IMR-90 (cell line): Measurements from ENCODE around the gene WNT7A. TPM values are rescaled to one million over a fixed set of nuclear protein-coding genes. Genes with fewer than 3 reads are reported as not detected.

ENCODE experiments used
- ATAC-seq: fragments of 200-7000 bp; cut with Tn5 transposase; 2 replicates; pipeline ENCODE4 v1.9.1; 2020; ENCODE audit warnings: low read depth, mild to moderate bottlenecking, moderate library complexity
- BruUV-seq: library from RNA; stranded (reverse); fragments of 400-500 nt; replicated peaks from 2 replicates; lab custom pipeline; 2021; lab: Mats Ljungman, UMichigan
- CTCF ChIA-PET: fragments of 300-600 bp; formaldehyde crosslinking; extraction: SDS; loops from one replicate; lab custom pipeline; 2021; ENCODE audit warnings: antibody characterized with exemption; lab: Yijun Ruan, JAX
- POLR2A ChIA-PET: fragments of 300-600 bp; sonication (Branson Sonifier 250); formaldehyde crosslinking; loops from one replicate; lab custom pipeline; 2022; ENCODE audit warnings: antibody characterized with exemption; ENCODE audit not compliant: unreplicated experiment; lab: Charles Lee
- DNase-seq: peaks from one replicate; pipeline ENCODE4 v3.0.0; 2013
- H2AFZ ChIP-seq: replicated peaks from 2 replicates; pipeline ENCODE3; 2013; ENCODE audit warnings: low read length, mild to moderate bottlenecking; ENCODE audit not compliant: poor library complexity
- H2AK5ac ChIP-seq: 2 replicates; pipeline ENCODE4 v1.6.1; 2013; ENCODE audit warnings: low read depth, low read length, inconsistent platforms
- H2AK9ac ChIP-seq: replicated peaks from 2 replicates; pipeline ENCODE3; 2013; ENCODE audit warnings: mild to moderate bottlenecking, low read depth, low read length, moderate library complexity; ENCODE audit not compliant: poor library complexity
- H2BK120ac ChIP-seq: 2 replicates; pipeline ENCODE4 v1.6.1; 2013; ENCODE audit warnings: low read depth, low read length, inconsistent platforms
- H2BK15ac ChIP-seq: 3 replicates; pipeline ENCODE4 v1.6.1; 2013; ENCODE audit warnings: low read depth, low read length, inconsistent platforms
- H2BK20ac ChIP-seq: 2 replicates; pipeline ENCODE4 v1.6.1; 2013; ENCODE audit warnings: low read depth, mild to moderate bottlenecking, inconsistent platforms, low read length, moderate library complexity
- H2BK5ac ChIP-seq: 2 replicates; pipeline ENCODE4 v1.6.1; 2013; ENCODE audit warnings: mild to moderate bottlenecking, low read depth, low read length, inconsistent platforms; ENCODE audit not compliant: poor library complexity, severe bottlenecking
- H3K14ac ChIP-seq: replicated peaks from 2 replicates; pipeline ENCODE4 v1.6.1; 2013; ENCODE audit warnings: low read depth, low read length, inconsistent platforms
- H3K18ac ChIP-seq: 2 replicates; pipeline ENCODE4 v1.6.1; 2013; ENCODE audit warnings: low read depth, low read length, control low read depth
- H3K23ac ChIP-seq: 2 replicates; pipeline ENCODE4 v1.6.1; 2013; ENCODE audit warnings: low read depth, low read length, inconsistent platforms
- H3K27ac ChIP-seq: 2 replicates; pipeline ENCODE4 v1.5.1; 2013; ENCODE audit warnings: mild to moderate bottlenecking, control low read depth, low read length; ENCODE audit not compliant: insufficient read depth
- H3K27me3 ChIP-seq: 2 replicates; pipeline ENCODE4 v1.6.1; 2013; ENCODE audit warnings: low read length; ENCODE audit not compliant: control insufficient read depth, insufficient read depth
- H3K36me3 ChIP-seq: 2 replicates; pipeline ENCODE4 v1.6.1; 2013; ENCODE audit warnings: low read length, mixed read lengths; ENCODE audit not compliant: control insufficient read depth, insufficient read depth
- H3K4ac ChIP-seq: 2 replicates; pipeline ENCODE4 v1.6.1; 2013; ENCODE audit warnings: low read depth, low read length, inconsistent platforms
- H3K4me1 ChIP-seq: 2 replicates; pipeline ENCODE4 v1.6.1; 2013; ENCODE audit warnings: low read length, mixed read lengths; ENCODE audit not compliant: control insufficient read depth, insufficient read depth
- H3K4me2 ChIP-seq: 2 replicates; pipeline ENCODE4 v1.6.1; 2013; ENCODE audit warnings: low read depth, mild to moderate bottlenecking, control low read depth, low read length, moderate library complexity
- H3K4me3 ChIP-seq: 2 replicates; pipeline ENCODE4 v1.5.1; 2013; ENCODE audit warnings: low read depth, mild to moderate bottlenecking, control low read depth, low read length, moderate library complexity; ENCODE audit not compliant: insufficient read depth
- H3K56ac ChIP-seq: 2 replicates; pipeline ENCODE4 v1.6.1; 2013; ENCODE audit warnings: low read length, inconsistent platforms; ENCODE audit not compliant: insufficient read depth; ENCODE audit errors: extremely low read depth
- H3K79me1 ChIP-seq, 2 experiments: 2 replicates each; pipeline ENCODE4 v1.6.1; 2013; ENCODE audit warnings: low read length in 2 of 2, inconsistent platforms in 1 of 2, low read depth in 1 of 2
- H3K9ac ChIP-seq: 2 replicates; pipeline ENCODE4 v1.6.1; 2013; ENCODE audit warnings: low read depth, low read length, control low read depth
- H3K9me1 ChIP-seq: 2 replicates; pipeline ENCODE4 v1.6.1; 2013; ENCODE audit warnings: low read length, inconsistent platforms; ENCODE audit not compliant: insufficient read depth
- H3K9me3 ChIP-seq: 2 replicates; pipeline ENCODE4 v1.6.1; 2013; ENCODE audit warnings: low read length; ENCODE audit not compliant: control insufficient read depth, insufficient read depth
- H4K20me1 ChIP-seq: 2 replicates; pipeline ENCODE4 v1.6.1; 2013; ENCODE audit warnings: low read length, inconsistent platforms; ENCODE audit not compliant: insufficient read depth
- H4K5ac ChIP-seq: 2 replicates; pipeline ENCODE4 v1.6.1; 2013; ENCODE audit warnings: mild to moderate bottlenecking, low read depth, low read length, control low read depth
- H4K8ac ChIP-seq, 2 experiments: 2 replicates each; pipeline ENCODE4 v1.6.1; 2013; ENCODE audit warnings: low read depth in 2 of 2, low read length in 2 of 2, control low read depth in 1 of 2, inconsistent platforms in 1 of 2
- H4K91ac ChIP-seq: 2 replicates; pipeline ENCODE4 v1.6.1; 2013; ENCODE audit warnings: low read depth, low read length, inconsistent platforms; ENCODE audit not compliant: insufficient read depth
- CEBPB ChIP-seq: IDR thresholded peaks from 2 replicates; pipeline ENCODE4 v1.6.1; 2012; ENCODE audit warnings: low read depth, low read length, improper control_type of control experiment
- CHD1 ChIP-seq: IDR thresholded peaks from 2 replicates; pipeline ENCODE4 v1.6.1; 2012; ENCODE audit warnings: low read depth, low read length, improper control_type of control experiment
- CTCF ChIP-seq: conservative IDR thresholded peaks from 2 replicates; pipeline ENCODE4 v1.5.1; 2012; ENCODE audit warnings: mild to moderate bottlenecking, low read depth, low read length, improper control_type of control experiment
- ELK1 ChIP-seq: fragments of 150-350 bp; IDR thresholded peaks from 2 replicates; pipeline ENCODE4 v1.6.1; 2016; ENCODE audit warnings: low read depth, mild to moderate bottlenecking, low read length, moderate library complexity, borderline replicate concordance
- FOS ChIP-seq: fragments of 150-350 bp; IDR thresholded peaks from 2 replicates; pipeline ENCODE4 v1.6.1; 2016; ENCODE audit warnings: low read depth, low read length
- MAZ ChIP-seq: IDR thresholded peaks from 2 replicates; pipeline ENCODE4 v1.6.1; 2012; ENCODE audit warnings: low read depth, mild to moderate bottlenecking, low read length, improper control_type of control experiment, moderate library complexity, borderline replicate concordance
- NFE2L2 ChIP-seq: fragments of 150-350 bp; IDR thresholded peaks from 2 replicates; pipeline ENCODE4 v1.6.1; 2016; ENCODE audit warnings: low read depth, mild to moderate bottlenecking, low read length
- POLR2A ChIP-seq: IDR thresholded peaks from 2 replicates; pipeline ENCODE4 v1.6.1; 2012; ENCODE audit warnings: mild to moderate bottlenecking, low read depth, low read length
- RAD21 ChIP-seq: IDR thresholded peaks from 2 replicates; pipeline ENCODE4 v1.6.1; 2012; ENCODE audit warnings: low read length, improper control_type of control experiment
- RCOR1 ChIP-seq: IDR thresholded peaks from 2 replicates; pipeline ENCODE4 v1.6.1; 2012; ENCODE audit warnings: mild to moderate bottlenecking, low read length, improper control_type of control experiment; ENCODE audit not compliant: insufficient replicate concordance
- RFX5 ChIP-seq: IDR thresholded peaks from 2 replicates; pipeline ENCODE4 v1.8.0; 2012; ENCODE audit warnings: low read depth, mild to moderate bottlenecking, low read length, moderate library complexity
- SMC3 ChIP-seq: fragments of 150-350 bp; IDR thresholded peaks from 2 replicates; pipeline ENCODE4 v1.6.1; 2016; ENCODE audit warnings: low read depth, mild to moderate bottlenecking, antibody characterized with exemption, low read length, moderate library complexity
- USF2 ChIP-seq: fragments of 150-350 bp; IDR thresholded peaks from 2 replicates; pipeline ENCODE4 v1.6.1; 2017; ENCODE audit warnings: mild to moderate bottlenecking, antibody characterized with exemption, low read length, low read depth
- WGBS, 2 experiments: methylation state at CpG; one replicate each; pipeline versions ENCODE4 v1.1.5 to v1.1.7; 2013; ENCODE audit warnings: missing lambda C conversion rate in 2 of 2; ENCODE audit not compliant: insufficient read length in 1 of 2; ENCODE audit errors: extremely low coverage in 2 of 2; 5-methylcytosine and 5-hydroxymethylcytosine counted together
- dilution Hi-C: fragments of 300-500 bp; cut with HindIII; formaldehyde crosslinking; loops from one replicate; pipeline ENCODE4 v1.14.3; 2018; ENCODE audit warnings: low sequenced_read_pairs; ENCODE audit not compliant: unreplicated experiment
- in situ Hi-C: fragments of 300-500 bp; cut with MboI; formaldehyde crosslinking; loops from 3 replicates; pipeline ENCODE4 v1.14.3; 2019; ENCODE audit warnings: low sequenced_read_pairs, inconsistent platforms, mixed read lengths
- intact Hi-C: fragments of 100-400 bp; cut with micrococcal nuclease; formaldehyde crosslinking; loops from 2 replicates; pipeline ENCODE4 v1.10.0; 2022
- polyA plus RNA-seq, 3 experiments: library from polyadenylated mRNA; depleted of rRNA; stranded (reverse); fragments of >200 nt; gene quantifications; 2 replicates each; pipeline ENCODE4 v1.2.3, GENCODE V29; 2012; ENCODE audit warnings: low replicate concordance in 1 of 3
- total RNA-seq: library from RNA; depleted of rRNA; stranded (reverse); fragments of >200 nt; gene quantifications from 2 replicates; pipeline ENCODE4 v1.2.3, GENCODE V29; 2012

The WNT7A gene
- total and polyA plus RNA-seq, 2 of the 4 experiments (the other 2 are of a cell fraction), result not detected

GRCh38 chr3:13808550-13808949 lies 71.3 kb downstream of the WNT7A start:
- H2AK9ac ChIP-seq, result no peak overlapping the region
- ChIA-PET POLR2A (no interaction called here), CTCF (no interaction called here)
- no peak overlapping the region for H2BK5ac ChIP-seq
- H3K23ac ChIP-seq, result no peak overlapping the region
- in situ Hi-C loops, result no loop called here
- H3K27ac ChIP-seq, result no peak overlapping the region
- H3K4me3 ChIP-seq, result no peak overlapping the region
- DNase-seq, result no peak
- H2AFZ ChIP-seq, result peak overlapping the region; percentile 21
- no TSS peak for BruUV-seq
- no peak overlapping the region for H3K4ac ChIP-seq
- no peaks in the 10 kb centered on the region for H4K20me1 ChIP-seq
- no peak for TF ChIP-seq MAZ
- TF ChIP-seq RFX5, result no peak
- no peak for TF ChIP-seq SMC3
- no peak for TF ChIP-seq CTCF
- no peak for TF ChIP-seq CHD1
- TF ChIP-seq FOS, result no peak
- no peak for TF ChIP-seq RCOR1
- TF ChIP-seq NFE2L2, result no peak
- TF ChIP-seq RAD21, result no peak
- no peak for TF ChIP-seq ELK1
- no peak for TF ChIP-seq CEBPB
- TF ChIP-seq POLR2A, result no peak
- no peak for TF ChIP-seq USF2
- dilution Hi-C loops, result no loop called here
- H3K14ac ChIP-seq, result no peak overlapping the region
- H2AK5ac ChIP-seq, result no peak overlapping the region
- ATAC-seq, result no peak
- no peak overlapping the region for H3K56ac ChIP-seq
- no peak overlapping the region for H3K9ac ChIP-seq
- H3K27me3 ChIP-seq, result no peaks in the 10 kb centered on the region
- no peak overlapping the region for H2BK120ac ChIP-seq
- H2BK15ac ChIP-seq, result no peak overlapping the region
- no peaks in the 10 kb centered on the region for H3K79me1 ChIP-seq
- peaks cover 20% of the 10 kb centered on the region for H3K9me3 ChIP-seq
- no peak overlapping the region for H3K4me2 ChIP-seq
- no peak overlapping the region for H3K18ac ChIP-seq
- H3K9me1 ChIP-seq, result no peaks in the 10 kb centered on the region
- H2BK20ac ChIP-seq, result no peak overlapping the region
- no peaks in the 10 kb centered on the region for H3K36me3 ChIP-seq
- no peak overlapping the region for H4K8ac ChIP-seq
- intact Hi-C loops, result no loop called here
- H4K5ac ChIP-seq, result no peak overlapping the region
- no peaks in the 10 kb centered on the region for H3K4me1 ChIP-seq
- no peak overlapping the region for H4K91ac ChIP-seq
- WGBS, 2 experiments, result 100% methylated on average over 1 of the region's 8 CpGs; no CpG with 5 or more reads in 1 of the 2 experiments
